22Rv1 (cell line): ENCODE measurements around the gene TRAP1.

Source experiments
- ZFX ChIP-seq: fragments of 450-650 bp; IDR thresholded peaks from 2 replicates; pipeline ENCODE4 v1.6.1; 2017; ENCODE audit warnings: antibody characterized with exemption, borderline replicate concordance
- TF ChIP-seq, protein P1 (sequence below): fragments of 450-650 bp; IDR thresholded peaks from 2 replicates; pipeline ENCODE4 v1.5.1; 2017; ENCODE audit warnings: mild to moderate bottlenecking

DNA sequence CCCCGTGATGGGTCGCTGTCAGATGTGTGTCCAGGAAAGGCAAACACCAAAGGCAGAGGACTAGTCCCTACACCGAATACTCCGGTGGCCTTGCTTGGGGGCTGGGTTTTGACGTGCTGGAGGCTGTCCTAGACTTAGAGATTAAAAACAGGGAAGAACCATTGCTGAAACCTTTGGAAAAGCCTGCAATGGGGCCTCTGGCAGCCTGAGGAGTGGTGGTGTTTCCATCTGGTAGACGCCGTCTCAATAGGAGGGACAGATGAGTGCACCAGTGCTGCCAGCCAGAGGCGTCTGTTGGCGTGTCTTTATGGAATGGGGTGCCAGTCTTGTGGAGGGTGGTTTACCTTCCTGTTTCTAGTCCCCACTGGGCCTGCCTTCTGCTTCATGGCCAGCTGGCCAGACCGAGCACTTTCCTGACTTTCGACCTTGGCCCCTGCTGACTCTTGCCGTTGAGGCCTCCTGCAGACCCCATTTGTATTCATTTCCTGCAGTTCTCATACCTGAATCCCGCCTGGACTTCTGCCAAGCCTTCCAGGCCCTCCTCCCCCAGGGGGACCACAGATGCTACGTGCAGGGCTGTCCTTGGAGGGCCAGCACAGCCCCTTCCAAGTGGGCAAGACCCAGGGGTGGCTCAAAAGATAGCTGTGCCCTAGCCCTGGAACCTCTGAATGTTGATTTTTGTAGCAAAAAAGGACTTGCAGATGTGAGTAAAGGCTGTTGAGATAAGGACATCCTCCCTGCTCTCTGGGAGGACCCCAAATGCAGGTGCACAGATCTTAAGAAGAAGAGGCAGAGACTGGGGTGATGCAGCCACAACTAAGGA is 64.7 kb downstream of the TRAP1 start:
- TF ChIP-seq, protein P1, sequence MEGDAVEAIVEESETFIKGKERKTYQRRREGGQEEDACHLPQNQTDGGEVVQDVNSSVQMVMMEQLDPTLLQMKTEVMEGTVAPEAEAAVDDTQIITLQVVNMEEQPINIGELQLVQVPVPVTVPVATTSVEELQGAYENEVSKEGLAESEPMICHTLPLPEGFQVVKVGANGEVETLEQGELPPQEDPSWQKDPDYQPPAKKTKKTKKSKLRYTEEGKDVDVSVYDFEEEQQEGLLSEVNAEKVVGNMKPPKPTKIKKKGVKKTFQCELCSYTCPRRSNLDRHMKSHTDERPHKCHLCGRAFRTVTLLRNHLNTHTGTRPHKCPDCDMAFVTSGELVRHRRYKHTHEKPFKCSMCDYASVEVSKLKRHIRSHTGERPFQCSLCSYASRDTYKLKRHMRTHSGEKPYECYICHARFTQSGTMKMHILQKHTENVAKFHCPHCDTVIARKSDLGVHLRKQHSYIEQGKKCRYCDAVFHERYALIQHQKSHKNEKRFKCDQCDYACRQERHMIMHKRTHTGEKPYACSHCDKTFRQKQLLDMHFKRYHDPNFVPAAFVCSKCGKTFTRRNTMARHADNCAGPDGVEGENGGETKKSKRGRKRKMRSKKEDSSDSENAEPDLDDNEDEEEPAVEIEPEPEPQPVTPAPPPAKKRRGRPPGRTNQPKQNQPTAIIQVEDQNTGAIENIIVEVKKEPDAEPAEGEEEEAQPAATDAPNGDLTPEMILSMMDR: no peak
- TF ChIP-seq ZFX: no peak
